Suprapubic skin (tissue), 4 donors: ENCODE data around the gene PODXL2. TPM values are rescaled to one million over a fixed set of nuclear protein-coding genes. Genes with fewer than 3 reads are reported as not detected.
A peak's percentile ranks its signal among the peaks of the same experiment; 100 is the strongest.

Experiments
- DNase-seq, 2 donors: peaks; one replicate each; pipeline ENCODE4 v3.0.0-alpha.2; 2019; ENCODE audit warnings: low spot score in 2 of 2
- H3K27ac ChIP-seq: fragments of 200-600 bp; sonication (generic); one replicate; pipeline ENCODE4 v1.5.1; 2019
- H3K27me3 ChIP-seq: fragments of 200-600 bp; sonication (generic); one replicate; pipeline ENCODE4 v1.5.1; 2019
- H3K36me3 ChIP-seq: fragments of 200-600 bp; sonication (generic); one replicate; pipeline ENCODE4 v1.5.1; 2019
- H3K4me1 ChIP-seq: fragments of 200-600 bp; sonication (generic); one replicate; pipeline ENCODE4 v1.5.1; 2019
- H3K4me3 ChIP-seq: fragments of 200-600 bp; sonication (generic); one replicate; pipeline ENCODE4 v1.5.1; 2019; ENCODE audit warnings: mild to moderate bottlenecking
- H3K9me3 ChIP-seq: fragments of 200-600 bp; sonication (generic); one replicate; pipeline ENCODE4 v1.5.1; 2019
- EP300 ChIP-seq: sonication (generic); formaldehyde crosslinking; IDR thresholded peaks from one replicate; pipeline ENCODE4 v1.6.1; 2017; ENCODE audit warnings: antibody characterized with exemption
- POLR2A ChIP-seq, 2 donors: fragments of 450-650 bp; IDR thresholded peaks; one replicate each; pipeline ENCODE4 v1.6.1; 2017; ENCODE audit warnings: antibody characterized with exemption in 2 of 2, mild to moderate bottlenecking in 2 of 2, moderate library complexity in 2 of 2
- POLR2AphosphoS5 ChIP-seq, 3 donors: sonication (generic); formaldehyde crosslinking; IDR thresholded peaks; one replicate each; pipeline ENCODE4 v1.6.1; 2017; ENCODE audit warnings: antibody characterized with exemption in 3 of 3
- WGBS: methylation state at CpG from one replicate; pipeline ENCODE4 v1.1.5; 2018; 5-methylcytosine and 5-hydroxymethylcytosine counted together
- total RNA-seq, 4 donors: library from RNA; depleted of rRNA; stranded (reverse); fragments of >200 nt; gene quantifications; one replicate each; pipeline ENCODE4 v1.1.0, GENCODE V29; 2016
- TF ChIP-seq, protein P1 (sequence below), 2 donors: fragments of 200-600 bp in 1 of 2; fragments of 450-650 bp in 1 of 2; sonication (generic) in 1 of 2; IDR thresholded peaks; one replicate each; pipeline ENCODE4 v1.5.1; 2016 to 2019; ENCODE audit warnings: antibody characterized with exemption in 2 of 2, mild to moderate bottlenecking in 1 of 2, moderate library complexity in 1 of 2

The PODXL2 gene
- total RNA-seq, 4 donors from 2014 or later, result 8.0 to 15.4 (median 11.2) TPM

DNA sequence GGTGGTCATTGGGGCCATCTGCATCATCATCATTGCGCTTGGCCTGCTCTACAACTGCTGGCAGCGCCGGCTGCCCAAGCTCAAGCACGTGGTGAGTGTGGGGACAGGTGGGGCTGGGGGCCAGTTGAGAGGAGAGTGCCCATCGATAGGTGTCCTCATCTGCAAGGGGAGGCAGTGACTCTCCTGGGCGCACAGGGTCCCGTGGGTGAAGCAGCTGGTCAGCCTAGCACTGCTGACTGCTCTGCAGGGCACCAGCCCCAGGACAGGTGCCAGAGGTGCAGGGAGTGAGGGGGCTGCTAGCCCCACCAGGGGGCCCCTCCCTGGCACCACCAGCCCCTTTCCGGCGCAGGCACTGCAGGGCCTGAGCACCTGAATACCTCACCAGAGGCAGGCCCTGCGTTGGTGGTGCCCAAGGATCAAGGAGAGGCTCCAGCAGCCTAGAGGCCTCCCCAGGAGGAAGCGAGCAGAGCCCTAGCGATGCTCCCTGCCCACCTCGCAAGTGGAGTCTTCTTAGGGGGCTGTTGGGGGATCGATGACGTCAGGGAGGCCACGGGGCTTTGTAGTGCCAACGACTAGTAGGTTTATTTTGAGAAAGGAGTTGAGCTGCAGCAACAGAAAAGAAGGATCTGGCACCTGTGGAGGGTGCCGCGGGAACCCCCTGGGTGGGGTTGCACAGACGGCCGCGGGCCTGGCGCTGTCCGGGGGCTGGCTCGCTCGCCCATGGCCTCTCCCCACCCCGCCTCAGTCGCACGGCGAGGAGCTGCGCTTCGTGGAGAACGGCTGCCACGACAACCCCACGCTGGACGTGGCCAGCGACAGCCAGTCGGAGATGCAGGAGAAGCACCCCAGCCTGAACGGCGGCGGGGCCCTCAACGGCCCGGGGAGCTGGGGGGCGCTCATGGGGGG, 42.8 kb downstream of the PODXL2 start:
- peak overlapping the region; percentile 90 for H3K27ac ChIP-seq
- peak; percentile 74 to 78 for DNase-seq
- no peaks in the 10 kb centered on the region for H3K9me3 ChIP-seq
- 76% methylated on average over 5 of the region's 44 CpGs for WGBS
- H3K27me3 ChIP-seq, result no peaks in the 10 kb centered on the region
- TF ChIP-seq POLR2AphosphoS5 (IDR thresholded peaks at IDR 0.05) (no peak), EP300 (no peak), POLR2A (IDR thresholded peaks at IDR 0.05) (no peak)
- TF ChIP-seq, protein P1, sequence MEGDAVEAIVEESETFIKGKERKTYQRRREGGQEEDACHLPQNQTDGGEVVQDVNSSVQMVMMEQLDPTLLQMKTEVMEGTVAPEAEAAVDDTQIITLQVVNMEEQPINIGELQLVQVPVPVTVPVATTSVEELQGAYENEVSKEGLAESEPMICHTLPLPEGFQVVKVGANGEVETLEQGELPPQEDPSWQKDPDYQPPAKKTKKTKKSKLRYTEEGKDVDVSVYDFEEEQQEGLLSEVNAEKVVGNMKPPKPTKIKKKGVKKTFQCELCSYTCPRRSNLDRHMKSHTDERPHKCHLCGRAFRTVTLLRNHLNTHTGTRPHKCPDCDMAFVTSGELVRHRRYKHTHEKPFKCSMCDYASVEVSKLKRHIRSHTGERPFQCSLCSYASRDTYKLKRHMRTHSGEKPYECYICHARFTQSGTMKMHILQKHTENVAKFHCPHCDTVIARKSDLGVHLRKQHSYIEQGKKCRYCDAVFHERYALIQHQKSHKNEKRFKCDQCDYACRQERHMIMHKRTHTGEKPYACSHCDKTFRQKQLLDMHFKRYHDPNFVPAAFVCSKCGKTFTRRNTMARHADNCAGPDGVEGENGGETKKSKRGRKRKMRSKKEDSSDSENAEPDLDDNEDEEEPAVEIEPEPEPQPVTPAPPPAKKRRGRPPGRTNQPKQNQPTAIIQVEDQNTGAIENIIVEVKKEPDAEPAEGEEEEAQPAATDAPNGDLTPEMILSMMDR (IDR thresholded peaks at IDR 0.05), result no peak
- H3K4me3 ChIP-seq, result peak overlapping the region; percentile 95
- peaks cover 13% of the 10 kb centered on the region for H3K36me3 ChIP-seq
- peaks cover 44% of the 10 kb centered on the region for H3K4me1 ChIP-seq

DNA sequence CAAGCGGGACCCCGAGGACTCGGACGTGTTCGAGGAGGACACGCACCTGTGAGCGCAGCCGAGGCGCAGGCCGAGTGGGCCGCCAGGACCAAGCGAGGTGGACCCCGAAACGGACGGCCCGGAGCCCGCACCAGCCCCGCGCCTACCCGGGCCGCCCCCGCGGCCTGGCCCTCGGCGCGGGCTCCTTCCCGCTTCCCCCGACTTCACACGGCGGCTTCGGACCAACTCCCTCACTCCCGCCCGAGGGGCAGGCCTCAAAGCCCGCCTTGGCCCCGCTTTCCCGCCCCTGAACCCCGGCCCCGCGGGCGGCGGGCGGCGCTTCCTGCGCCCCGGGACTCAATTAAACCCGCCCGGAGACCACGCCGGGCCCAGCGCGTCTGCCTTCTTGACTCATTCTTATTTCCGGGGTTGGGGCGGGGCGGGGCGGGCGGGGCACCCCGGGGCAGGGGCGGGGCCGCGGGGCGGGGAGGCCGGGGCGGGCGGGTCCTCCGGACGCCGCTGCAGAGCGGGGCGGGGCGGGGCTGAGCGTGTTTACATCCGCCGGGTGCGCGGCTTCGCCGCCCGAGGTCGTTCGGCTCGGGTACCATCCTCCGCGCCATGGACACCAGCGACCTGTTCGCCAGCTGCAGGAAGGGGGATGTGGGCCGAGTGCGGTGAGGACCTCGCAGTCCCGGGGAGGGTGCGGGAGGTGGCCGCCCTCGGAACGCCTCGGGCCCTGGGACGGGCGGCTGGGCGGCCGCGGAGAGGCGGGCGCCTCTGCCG, 43.6 kb downstream of the PODXL2 start, which contains the start of gene ABTB1:
Gene ABTB1, plus strand, starts transcription at position 524 of the 762 bp plus-strand sequence. Its CDS starts 74 bp downstream, at position 598.
- Histone ChIP-seq H3K27ac (peak within 1 kb of the TSS; percentile 90), H3K9me3 (no peaks in the 10 kb centered on the region), H3K27me3 (no peaks in the 10 kb centered on the region), H3K36me3 (peaks cover 22% of the 10 kb centered on the region), H3K4me1 (peaks cover 49% of the 10 kb centered on the region), H3K4me3 (peak within 1 kb of the TSS; percentile 95)
- WGBS, result no CpG with 5 or more reads among the region's 102 CpGs
- TF ChIP-seq POLR2AphosphoS5 (IDR thresholded peaks at IDR 0.05), result peak in 1 of 3 donors; percentile 14
- peak in 1 of 2 donors; percentile 40 for TF ChIP-seq POLR2A (IDR thresholded peaks at IDR 0.05)
- TF ChIP-seq, protein P1 (IDR thresholded peaks at IDR 0.05), result no peak
- peak; percentile 91 to 92 for DNase-seq

DNA sequence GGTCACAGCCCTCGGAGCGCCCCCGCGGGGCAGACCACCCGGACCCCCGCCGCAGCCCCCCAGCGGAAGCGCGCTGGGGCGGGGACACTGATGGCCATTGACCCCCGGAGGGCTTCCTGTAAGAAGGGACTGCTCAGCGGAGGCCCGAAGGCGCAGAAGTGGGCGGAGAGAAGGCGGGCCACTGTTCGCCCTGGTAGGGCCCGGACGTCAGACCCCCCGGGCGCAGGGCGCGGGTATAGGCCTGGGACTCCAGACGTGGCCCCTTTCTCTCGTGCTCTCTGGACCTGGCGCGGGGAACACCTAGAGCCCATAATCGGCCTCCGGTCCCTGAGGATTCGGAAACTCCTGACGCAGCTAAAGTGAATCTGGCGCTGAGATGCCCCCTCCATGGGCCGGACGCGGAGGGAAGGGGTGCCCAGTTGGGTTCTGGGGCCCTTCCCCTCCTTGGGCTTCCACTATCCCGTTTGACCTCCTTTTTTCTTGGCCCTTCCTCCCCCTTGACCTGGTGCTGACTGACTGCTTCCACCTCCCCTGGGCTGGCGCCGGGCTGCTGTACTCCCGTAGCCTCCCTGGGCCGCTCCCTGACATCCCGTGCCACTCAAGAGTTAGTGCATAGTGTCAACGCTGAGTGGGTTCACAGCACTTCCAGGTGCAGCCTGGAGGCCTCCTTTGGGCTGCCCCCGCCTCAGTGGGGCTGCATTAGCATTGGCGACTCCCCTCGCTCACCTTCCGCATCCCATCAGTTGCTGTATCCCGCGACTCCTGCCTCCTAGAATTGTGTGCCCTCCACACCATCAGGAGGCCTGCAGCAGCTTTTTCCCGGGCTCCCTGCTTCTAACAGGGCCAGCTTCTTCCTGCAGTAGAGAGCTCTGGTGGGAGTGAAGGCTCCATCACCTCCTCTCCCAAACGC, 44.5 kb downstream of the PODXL2 start:
- peaks cover 30% of the 10 kb centered on the region for H3K36me3 ChIP-seq
- peak overlapping the region; percentile 90 for H3K27ac ChIP-seq
- TF ChIP-seq POLR2A (IDR thresholded peaks at IDR 0.05), result no peak
- H3K4me1 ChIP-seq, result peaks cover 49% of the 10 kb centered on the region
- peak overlapping the region; percentile 95 for H3K4me3 ChIP-seq
- WGBS, result 26% methylated on average over 26 of the region's 51 CpGs
- H3K27me3 ChIP-seq, result no peaks in the 10 kb centered on the region
- H3K9me3 ChIP-seq, result no peaks in the 10 kb centered on the region
- DNase-seq, result peak; percentile 75 to 85

DNA sequence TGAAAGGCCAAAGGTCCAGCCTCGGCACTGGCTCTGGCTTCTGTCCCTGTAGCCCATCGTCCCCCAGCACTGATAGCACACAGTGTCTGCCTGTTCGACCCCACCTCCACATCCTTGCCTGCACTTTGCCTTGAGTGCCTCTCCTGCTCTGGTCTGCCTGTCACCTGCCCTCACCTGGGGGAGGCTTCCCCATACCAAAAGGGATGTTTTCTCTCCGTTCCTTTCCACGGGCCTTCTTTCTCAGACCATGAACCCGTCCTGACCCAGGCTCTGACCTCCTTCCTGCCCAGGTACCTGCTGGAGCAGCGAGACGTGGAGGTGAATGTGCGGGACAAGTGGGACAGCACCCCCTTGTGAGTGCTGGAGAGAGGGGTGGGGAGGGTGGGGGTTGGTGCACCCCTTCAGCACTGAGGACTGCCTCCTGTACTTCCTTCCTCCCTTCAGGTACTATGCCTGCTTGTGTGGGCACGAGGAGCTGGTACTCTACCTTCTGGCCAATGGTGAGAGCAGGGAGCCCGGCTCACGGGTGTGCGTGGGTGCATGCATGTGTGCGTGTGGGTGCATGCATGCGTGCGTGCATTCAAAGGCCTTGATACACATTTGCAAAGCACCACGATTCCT, 45.2 kb downstream of the PODXL2 start:
- peaks cover 49% of the 10 kb centered on the region for H3K4me1 ChIP-seq
- peak; percentile 61 to 71 for DNase-seq

More for the DNA sequence above, 45.2 kb downstream of the PODXL2 start:
- Histone ChIP-seq H3K27me3 (no peaks in the 10 kb centered on the region), H3K9me3 (no peaks in the 10 kb centered on the region), H3K4me3 (peak overlapping the region; percentile 95), H3K36me3 (peaks cover 36% of the 10 kb centered on the region), H3K27ac (no peak overlapping the region)
- TF ChIP-seq EP300 (no peak), POLR2A (IDR thresholded peaks at IDR 0.05) (no peak), POLR2AphosphoS5 (IDR thresholded peaks at IDR 0.05) (no peak)
- TF ChIP-seq, protein P1 (IDR thresholded peaks at IDR 0.05), result no peak
- WGBS, result 79% methylated on average over 14 of the region's 17 CpGs
